HEK293 (cell line): ENCODE results near the gene MVB12A.

Experiments used
- CTCF ChIA-PET: fragments of 350-600 bp; formaldehyde crosslinking; extraction: SDS; loops from one replicate; lab custom pipeline; 2021; ENCODE audit warnings: antibody characterized with exemption; lab: Yijun Ruan, JAX
- POLR2A ChIA-PET: fragments of 300-600 bp; formaldehyde crosslinking; extraction: SDS; loops from one replicate; lab custom pipeline; 2020; ENCODE audit warnings: antibody characterized with exemption, inconsistent platforms; lab: Yijun Ruan, JAX
- H3K27ac ChIP-seq: fragments of 200-500 bp; sonication (Bioruptor generic); 2 replicates; pipeline ENCODE4 v1.5.1; 2014; ENCODE audit warnings: low read depth, low read length, control low read depth, inconsistent platforms; ENCODE audit errors: extremely low read depth
- H3K36me3 ChIP-seq, 2 experiments: fragments of 200-500 bp in 1 of 2; sonication (Bioruptor generic) in 1 of 2; 1 replicate in 1 of 2; 2 replicates in 1 of 2; pipeline ENCODE4 v1.5.1; 2014 to 2017; ENCODE audit warnings: inconsistent platforms in 2 of 2, low read length in 2 of 2; ENCODE audit not compliant: control insufficient read depth in 2 of 2, insufficient read depth in 1 of 2
- H3K4me1 ChIP-seq: fragments of 200-500 bp; sonication (Bioruptor generic); 2 replicates; pipeline ENCODE4 v1.5.1; 2014; ENCODE audit warnings: mild to moderate bottlenecking, low read length, inconsistent platforms; ENCODE audit not compliant: control insufficient read depth, insufficient read depth
- H3K4me3 ChIP-seq: 2 replicates; pipeline ENCODE4 v1.5.1; 2011; ENCODE audit warnings: low read depth, mild to moderate bottlenecking, control low read depth, low read length, moderate library complexity
- H3K9me3 ChIP-seq: fragments of 200-500 bp; sonication (Bioruptor generic); 2 replicates; pipeline ENCODE4 v1.5.1; 2014; ENCODE audit warnings: low read depth, low read length, inconsistent platforms; ENCODE audit not compliant: control insufficient read depth, insufficient read depth
- ELK4 ChIP-seq: IDR thresholded peaks from 2 replicates; pipeline ENCODE4 v1.6.1; 2011; ENCODE audit warnings: mild to moderate bottlenecking, low read depth, low read length, borderline replicate concordance
- GLIS2 ChIP-seq: fragments of 450-650 bp; formaldehyde crosslinking; IDR thresholded peaks from 2 replicates; pipeline ENCODE4 v1.5.1; 2016; ENCODE audit warnings: missing biosample characterization, missing genetic modification characterization
- SETDB1 ChIP-seq: IDR thresholded peaks from one replicate; pipeline ENCODE4 v1.6.1; 2017; ENCODE audit warnings: mild to moderate bottlenecking, low read length, moderate library complexity, mixed read lengths; ENCODE audit not compliant: insufficient read length
- ZNF2 ChIP-seq: fragments of 450-650 bp; formaldehyde crosslinking; IDR thresholded peaks from 2 replicates; pipeline ENCODE4 v1.5.1; 2016; ENCODE audit warnings: missing biosample characterization, missing genetic modification characterization
- ZNF366 ChIP-seq: fragments of 450-650 bp; formaldehyde crosslinking; conservative IDR thresholded peaks from 2 replicates; pipeline ENCODE4 v1.5.1; 2016; ENCODE audit warnings: missing biosample characterization, missing genetic modification characterization
- ZNF394 ChIP-seq: fragments of 450-650 bp; formaldehyde crosslinking; IDR thresholded peaks from 2 replicates; pipeline ENCODE4 v1.5.1; 2016; ENCODE audit warnings: missing biosample characterization, missing genetic modification characterization, mild to moderate bottlenecking, moderate library complexity, borderline replicate concordance
- ZNF48 ChIP-seq: fragments of 450-650 bp; formaldehyde crosslinking; IDR thresholded peaks from 2 replicates; pipeline ENCODE4 v1.5.1; 2016; ENCODE audit warnings: missing biosample characterization, missing genetic modification characterization
- ZNF544 ChIP-seq: fragments of 450-650 bp; formaldehyde crosslinking; IDR thresholded peaks from 2 replicates; pipeline ENCODE4 v1.5.0; 2017; ENCODE audit warnings: missing biosample characterization, missing genetic modification characterization
- ZNF76 ChIP-seq: fragments of 450-650 bp; formaldehyde crosslinking; IDR thresholded peaks from 2 replicates; pipeline ENCODE4; 2016; ENCODE audit warnings: low read depth, missing biosample characterization, missing genetic modification characterization, borderline replicate concordance
- ZXDB ChIP-seq: fragments of 450-650 bp; formaldehyde crosslinking; IDR thresholded peaks from 2 replicates; pipeline ENCODE4 v1.5.1; 2016; ENCODE audit warnings: missing biosample characterization, missing genetic modification characterization
- TF ChIP-seq, protein P1 (sequence below): fragments of 450-650 bp; formaldehyde crosslinking; IDR thresholded peaks from 2 replicates; pipeline ENCODE4 v1.5.1; 2016; ENCODE audit warnings: missing biosample characterization, missing genetic modification characterization
- TF ChIP-seq, protein P2 (sequence below): fragments of 450-650 bp; formaldehyde crosslinking; IDR thresholded peaks from 2 replicates; pipeline ENCODE4 v1.5.1; 2016; ENCODE audit warnings: missing biosample characterization, missing genetic modification characterization
- TF ChIP-seq, protein P3 (sequence below): sonication (generic); formaldehyde crosslinking; IDR thresholded peaks from 2 replicates; pipeline ENCODE4 v1.8.1; 2022; ENCODE audit warnings: mild to moderate bottlenecking, moderate library complexity, missing genetic modification reagents
- TF ChIP-seq, protein P4 (sequence below): fragments of 450-650 bp; formaldehyde crosslinking; conservative IDR thresholded peaks from 2 replicates; pipeline ENCODE4 v1.5.1; 2016; ENCODE audit warnings: low read depth, missing biosample characterization, missing genetic modification characterization
- TF ChIP-seq, protein P5 (sequence below): fragments of 450-650 bp; formaldehyde crosslinking; IDR thresholded peaks from 2 replicates; pipeline ENCODE4 v1.5.1; 2016; ENCODE audit warnings: missing biosample characterization, missing genetic modification characterization

MVB12A gene

DNA sequence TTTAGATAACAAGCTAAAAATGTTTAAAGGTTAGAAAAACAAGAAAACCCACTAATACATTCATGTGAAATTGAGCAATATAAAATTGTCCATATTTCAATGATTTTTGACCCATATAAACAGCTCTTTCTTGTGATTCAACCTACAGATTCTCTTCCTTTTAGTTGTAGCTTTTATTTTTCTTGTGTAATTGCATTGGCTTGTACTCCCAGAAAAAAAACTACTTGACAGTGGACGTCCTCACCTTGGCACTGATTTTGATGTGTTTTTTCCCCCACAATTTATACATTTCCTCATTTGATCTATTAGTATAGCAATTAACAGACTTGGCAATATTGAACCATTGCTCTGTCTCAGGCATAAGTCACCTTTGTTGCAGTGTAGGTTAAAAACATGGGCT, 30.6 kb upstream of the MVB12A start:
- Histone ChIP-seq H3K4me3 (no peak overlapping the region), H3K9me3 (no peaks in the 10 kb centered on the region), H3K36me3 (no peaks in the 10 kb centered on the region)
- ChIA-PET CTCF (interaction anchor here (0.6 to 3.6 kb wide), 13 partner anchors 9 to 378 kb away, joined by 3 to 15 read pairs (median 6); no protein-coding TSS in a partner anchor), POLR2A (no interaction called here)
- TF ChIP-seq SETDB1 (peak; percentile 78), ZNF48 (tag by site-specific recombination) (no peak)
- TF ChIP-seq, all 188 proteins: peak for 1
- no peak overlapping the region for H3K27ac ChIP-seq
- H3K4me1 ChIP-seq = peaks cover 3% of the 10 kb centered on the region; the same call in 1 of the 2 replicates

- POLR2A ChIA-PET = no interaction called here
- Histone ChIP-seq H3K36me3 (no peaks in the 10 kb centered on the region), H3K4me3 (peak overlapping the region; percentile 36), H3K27ac (no peak overlapping the region), H3K4me1 (peaks cover 3% of the 10 kb centered on the region; the same call in 1 of the 2 replicates), H3K9me3 (no peaks in the 10 kb centered on the region)
- TF ChIP-seq, protein P1, sequence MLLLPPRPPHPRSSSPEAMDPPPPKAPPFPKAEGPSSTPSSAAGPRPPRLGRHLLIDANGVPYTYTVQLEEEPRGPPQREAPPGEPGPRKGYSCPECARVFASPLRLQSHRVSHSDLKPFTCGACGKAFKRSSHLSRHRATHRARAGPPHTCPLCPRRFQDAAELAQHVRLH = 0 out of 2 replicates have a peak, but pooled peaks have one; percentile 28
- no peak for TF ChIP-seq ZNF544 (tag by site-specific recombination)
- CTCF ChIA-PET = interaction anchor here (0.6 to 3.6 kb wide), 18 partner anchors 9 to 433 kb away, joined by 3 to 15 read pairs (median 5); partner anchors contain the start of gene BST2
These were observed 29.7 kb upstream of the MVB12A start for GRCh38 chr19:17389957-17390664.

- H3K4me1 ChIP-seq = peaks cover 3% of the 10 kb centered on the region; the same call in 1 of the 2 replicates
- peak overlapping the region; percentile 25; the same call in 1 of the 2 replicates for H3K27ac ChIP-seq
- peak overlapping the region; percentile 36 for H3K4me3 ChIP-seq
- no peaks in the 10 kb centered on the region for H3K36me3 ChIP-seq
- no peaks in the 10 kb centered on the region for H3K9me3 ChIP-seq
- CTCF ChIA-PET = interaction anchor here (0.6 to 3.6 kb wide), 16 partner anchors 9 to 433 kb away, joined by 3 to 15 read pairs (median 6); partner anchors contain the start of genes BST2 and MVB12A
- POLR2A ChIA-PET = interaction anchor here (1.1 kb wide), 1 partner anchor 29 kb away, joined by 3 read pairs; the partner anchor contains the start of gene MVB12A
- TF ChIP-seq ZNF76 (tag by site-specific recombination) (no peak; the same call in 1 of the 2 replicates), ZXDB (tag by site-specific recombination) (peak; percentile 62), ZNF2 (peak; percentile 49; the same call in 1 of the 2 replicates), GLIS2 (tag by site-specific recombination) (peak; percentile 85), ELK4 (no peak), ZNF394 (tag by site-specific recombination) (peak; percentile 70; the same call in 1 of the 2 replicates), ZNF366 (tag by site-specific recombination) (peak; percentile 89)
- TF ChIP-seq, protein P2, sequence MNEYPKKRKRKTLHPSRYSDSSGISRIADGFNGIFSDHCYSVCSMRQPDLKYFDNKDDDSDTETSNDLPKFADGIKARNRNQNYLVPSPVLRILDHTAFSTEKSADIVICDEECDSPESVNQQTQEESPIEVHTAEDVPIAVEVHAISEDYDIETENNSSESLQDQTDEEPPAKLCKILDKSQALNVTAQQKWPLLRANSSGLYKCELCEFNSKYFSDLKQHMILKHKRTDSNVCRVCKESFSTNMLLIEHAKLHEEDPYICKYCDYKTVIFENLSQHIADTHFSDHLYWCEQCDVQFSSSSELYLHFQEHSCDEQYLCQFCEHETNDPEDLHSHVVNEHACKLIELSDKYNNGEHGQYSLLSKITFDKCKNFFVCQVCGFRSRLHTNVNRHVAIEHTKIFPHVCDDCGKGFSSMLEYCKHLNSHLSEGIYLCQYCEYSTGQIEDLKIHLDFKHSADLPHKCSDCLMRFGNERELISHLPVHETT (tag by site-specific recombination) = 0 out of 2 replicates have a peak, but pooled peaks have one; percentile 36
- TF ChIP-seq, protein P3, sequence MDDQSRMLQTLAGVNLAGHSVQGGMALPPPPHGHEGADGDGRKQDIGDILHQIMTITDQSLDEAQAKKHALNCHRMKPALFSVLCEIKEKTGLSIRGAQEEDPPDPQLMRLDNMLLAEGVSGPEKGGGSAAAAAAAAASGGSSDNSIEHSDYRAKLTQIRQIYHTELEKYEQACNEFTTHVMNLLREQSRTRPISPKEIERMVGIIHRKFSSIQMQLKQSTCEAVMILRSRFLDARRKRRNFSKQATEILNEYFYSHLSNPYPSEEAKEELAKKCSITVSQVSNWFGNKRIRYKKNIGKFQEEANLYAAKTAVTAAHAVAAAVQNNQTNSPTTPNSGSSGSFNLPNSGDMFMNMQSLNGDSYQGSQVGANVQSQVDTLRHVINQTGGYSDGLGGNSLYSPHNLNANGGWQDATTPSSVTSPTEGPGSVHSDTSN (CRISPR knock-in tag) = 0 out of 2 replicates have a peak, but pooled peaks have one; percentile 71
- TF ChIP-seq, protein P4, sequence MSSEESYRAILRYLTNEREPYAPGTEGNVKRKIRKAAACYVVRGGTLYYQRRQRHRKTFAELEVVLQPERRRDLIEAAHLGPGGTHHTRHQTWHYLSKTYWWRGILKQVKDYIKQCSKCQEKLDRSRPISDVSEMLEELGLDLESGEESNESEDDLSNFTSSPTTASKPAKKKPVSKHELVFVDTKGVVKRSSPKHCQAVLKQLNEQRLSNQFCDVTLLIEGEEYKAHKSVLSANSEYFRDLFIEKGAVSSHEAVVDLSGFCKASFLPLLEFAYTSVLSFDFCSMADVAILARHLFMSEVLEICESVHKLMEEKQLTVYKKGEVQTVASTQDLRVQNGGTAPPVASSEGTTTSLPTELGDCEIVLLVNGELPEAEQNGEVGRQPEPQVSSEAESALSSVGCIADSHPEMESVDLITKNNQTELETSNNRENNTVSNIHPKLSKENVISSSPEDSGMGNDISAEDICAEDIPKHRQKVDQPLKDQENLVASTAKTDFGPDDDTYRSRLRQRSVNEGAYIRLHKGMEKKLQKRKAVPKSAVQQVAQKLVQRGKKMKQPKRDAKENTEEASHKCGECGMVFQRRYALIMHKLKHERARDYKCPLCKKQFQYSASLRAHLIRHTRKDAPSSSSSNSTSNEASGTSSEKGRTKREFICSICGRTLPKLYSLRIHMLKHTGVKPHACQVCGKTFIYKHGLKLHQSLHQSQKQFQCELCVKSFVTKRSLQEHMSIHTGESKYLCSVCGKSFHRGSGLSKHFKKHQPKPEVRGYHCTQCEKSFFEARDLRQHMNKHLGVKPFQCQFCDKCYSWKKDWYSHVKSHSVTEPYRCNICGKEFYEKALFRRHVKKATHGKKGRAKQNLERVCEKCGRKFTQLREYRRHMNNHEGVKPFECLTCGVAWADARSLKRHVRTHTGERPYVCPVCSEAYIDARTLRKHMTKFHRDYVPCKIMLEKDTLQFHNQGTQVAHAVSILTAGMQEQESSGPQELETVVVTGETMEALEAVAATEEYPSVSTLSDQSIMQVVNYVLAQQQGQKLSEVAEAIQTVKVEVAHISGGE (tag by site-specific recombination) = 0 out of 2 replicates have a peak, but pooled peaks have one; percentile 26
- TF ChIP-seq, protein P5, sequence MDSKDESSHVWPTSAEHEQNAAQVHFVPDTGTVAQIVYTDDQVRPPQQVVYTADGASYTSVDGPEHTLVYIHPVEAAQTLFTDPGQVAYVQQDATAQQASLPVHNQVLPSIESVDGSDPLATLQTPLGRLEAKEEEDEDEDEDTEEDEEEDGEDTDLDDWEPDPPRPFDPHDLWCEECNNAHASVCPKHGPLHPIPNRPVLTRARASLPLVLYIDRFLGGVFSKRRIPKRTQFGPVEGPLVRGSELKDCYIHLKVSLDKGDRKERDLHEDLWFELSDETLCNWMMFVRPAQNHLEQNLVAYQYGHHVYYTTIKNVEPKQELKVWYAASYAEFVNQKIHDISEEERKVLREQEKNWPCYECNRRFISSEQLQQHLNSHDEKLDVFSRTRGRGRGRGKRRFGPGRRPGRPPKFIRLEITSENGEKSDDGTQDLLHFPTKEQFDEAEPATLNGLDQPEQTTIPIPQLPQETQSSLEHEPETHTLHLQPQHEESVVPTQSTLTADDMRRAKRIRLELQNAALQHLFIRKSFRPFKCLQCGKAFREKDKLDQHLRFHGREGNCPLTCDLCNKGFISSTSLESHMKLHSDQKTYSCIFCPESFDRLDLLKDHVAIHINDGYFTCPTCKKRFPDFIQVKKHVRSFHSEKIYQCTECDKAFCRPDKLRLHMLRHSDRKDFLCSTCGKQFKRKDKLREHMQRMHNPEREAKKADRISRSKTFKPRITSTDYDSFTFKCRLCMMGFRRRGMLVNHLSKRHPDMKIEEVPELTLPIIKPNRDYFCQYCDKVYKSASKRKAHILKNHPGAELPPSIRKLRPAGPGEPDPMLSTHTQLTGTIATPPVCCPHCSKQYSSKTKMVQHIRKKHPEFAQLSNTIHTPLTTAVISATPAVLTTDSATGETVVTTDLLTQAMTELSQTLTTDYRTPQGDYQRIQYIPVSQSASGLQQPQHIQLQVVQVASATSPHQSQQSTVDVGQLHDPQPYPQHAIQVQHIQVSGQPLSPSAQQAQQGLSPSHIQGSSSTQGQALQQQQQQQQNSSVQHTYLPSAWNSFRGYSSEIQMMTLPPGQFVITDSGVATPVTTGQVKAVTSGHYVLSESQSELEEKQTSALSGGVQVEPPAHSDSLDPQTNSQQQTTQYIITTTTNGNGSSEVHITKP (tag by site-specific recombination) = peak; percentile 86
These were observed 29.0 kb upstream of the MVB12A start for GRCh38 chr19:17390665-17391370.
